Measurements from ENCODE around the gene MYH7.

DNA sequence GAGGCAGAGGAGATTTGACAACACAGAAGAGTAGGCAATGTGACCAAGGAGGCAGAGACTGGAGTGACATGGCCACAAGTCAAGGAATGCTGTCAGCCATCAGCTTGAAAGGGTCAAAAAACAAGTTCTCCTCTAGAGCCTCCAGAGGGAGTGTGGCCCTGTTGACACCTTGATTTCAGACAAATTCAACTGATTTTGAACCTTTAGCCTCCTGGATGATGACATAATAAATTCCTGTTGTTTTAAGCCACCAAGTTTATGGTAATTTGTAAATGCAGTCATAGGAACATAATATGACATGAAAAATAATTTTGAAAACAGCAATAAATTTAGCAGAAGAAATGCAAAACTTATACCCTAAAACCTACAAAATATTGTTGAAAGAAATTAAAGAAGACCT, 25.5 kb upstream of the MYH7 start:
- TF ChIP-seq POLR2AphosphoS5 (IDR thresholded peaks at IDR 0.05; ENCODE audit: low read depth, low read length), result no peak
- no peak for TF ChIP-seq POLR2A (IDR thresholded peaks at IDR 0.05; ENCODE audit: low read depth, low read length)
